GM21529 (cell line): ENCODE data around the gene TMEM174.
"Not testable (repeated sequence)": the region's sequence is repeated elsewhere in the genome, so short reads cannot be mapped to it uniquely, and the experiment has no call there.

ENCODE experiments used
- ATAC-seq: cut with Tn5 transposase; IDR thresholded peaks from one replicate; pipeline ENCODE4 v1.9.1; 2021; ENCODE audit not compliant: unreplicated experiment

The TMEM174 gene

DNA sequence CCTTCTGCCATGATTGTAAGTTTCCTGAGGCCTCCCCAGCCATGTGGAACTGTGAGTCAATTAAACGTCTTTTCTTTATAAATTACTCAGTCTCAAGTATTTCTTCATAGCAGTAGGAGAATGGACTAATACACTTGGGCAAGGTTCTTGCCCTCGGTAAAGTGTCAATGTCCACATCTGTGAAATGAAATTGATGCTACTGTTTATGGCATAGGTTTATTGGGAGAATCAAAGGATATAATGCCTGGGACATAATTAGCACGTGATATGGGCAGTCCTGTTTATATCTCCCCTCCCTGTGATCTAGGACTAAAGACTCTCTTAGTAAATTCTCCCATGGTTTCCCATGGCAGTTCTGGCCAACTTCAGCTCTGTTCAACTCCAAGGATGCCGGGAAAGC, 19.4 kb downstream of the TMEM174 start:
- ATAC-seq, result no peak

- no peak for ATAC-seq
Measured at GRCh38 chr5:73193592-73193991, 20.6 kb downstream of the TMEM174 start.

DNA sequence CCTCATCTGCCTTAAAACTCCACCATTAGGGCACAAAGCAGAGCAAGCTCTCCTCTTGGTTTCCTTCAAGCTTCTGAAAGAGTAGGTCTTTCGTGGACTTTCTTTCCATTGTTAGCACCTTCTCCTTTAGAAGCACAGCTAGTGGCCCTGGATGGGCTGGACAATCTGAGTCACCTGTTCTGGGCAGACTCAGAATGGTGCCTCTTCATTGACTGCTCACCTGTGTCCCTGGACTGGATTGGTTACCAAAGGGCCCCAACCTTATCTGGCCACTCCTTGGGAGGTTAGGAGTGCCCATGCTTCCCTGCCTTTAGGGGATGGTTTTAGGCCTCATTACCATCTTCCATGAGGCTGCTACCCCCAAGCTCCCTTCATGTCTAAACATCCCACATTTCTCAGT, 23.2 kb downstream of the TMEM174 start:
- no peak for ATAC-seq

DNA sequence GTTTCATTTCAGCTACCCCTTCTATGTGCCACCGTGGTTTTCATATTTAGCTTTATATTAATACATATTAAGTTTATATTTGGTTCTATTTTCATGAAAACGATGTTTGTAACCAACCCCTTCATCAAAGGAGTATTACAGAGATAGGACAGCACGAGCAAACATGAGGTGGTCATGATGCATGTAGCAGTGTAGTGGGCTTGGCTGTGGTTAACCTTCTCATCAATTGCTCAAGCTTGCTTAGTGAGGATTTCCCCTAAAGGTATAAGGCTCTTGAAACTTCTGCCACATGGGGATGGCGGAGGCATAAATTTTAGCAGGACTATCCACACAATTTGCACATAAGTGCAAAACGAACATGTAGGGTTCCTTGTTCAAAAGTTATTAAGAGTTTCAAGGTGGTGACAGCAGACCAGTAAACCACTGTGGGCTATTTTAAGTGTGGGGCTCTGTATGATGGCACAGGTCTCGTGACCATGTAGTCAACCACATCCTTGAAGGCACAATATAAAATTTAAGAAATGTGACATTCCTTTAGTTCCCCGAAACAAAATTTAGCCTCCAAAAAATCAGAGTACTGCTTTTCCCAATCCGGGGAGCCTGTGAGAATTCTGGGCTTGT, 24.8 kb downstream of the TMEM174 start:
- no peak for ATAC-seq

- no peak for ATAC-seq
Measured at GRCh38 chr5:73198833-73199592, 26.0 kb downstream of the TMEM174 start.

GRCh38 chr5:73199671-73200070, 26.7 kb downstream of the TMEM174 start:
- ATAC-seq, result no peak

DNA sequence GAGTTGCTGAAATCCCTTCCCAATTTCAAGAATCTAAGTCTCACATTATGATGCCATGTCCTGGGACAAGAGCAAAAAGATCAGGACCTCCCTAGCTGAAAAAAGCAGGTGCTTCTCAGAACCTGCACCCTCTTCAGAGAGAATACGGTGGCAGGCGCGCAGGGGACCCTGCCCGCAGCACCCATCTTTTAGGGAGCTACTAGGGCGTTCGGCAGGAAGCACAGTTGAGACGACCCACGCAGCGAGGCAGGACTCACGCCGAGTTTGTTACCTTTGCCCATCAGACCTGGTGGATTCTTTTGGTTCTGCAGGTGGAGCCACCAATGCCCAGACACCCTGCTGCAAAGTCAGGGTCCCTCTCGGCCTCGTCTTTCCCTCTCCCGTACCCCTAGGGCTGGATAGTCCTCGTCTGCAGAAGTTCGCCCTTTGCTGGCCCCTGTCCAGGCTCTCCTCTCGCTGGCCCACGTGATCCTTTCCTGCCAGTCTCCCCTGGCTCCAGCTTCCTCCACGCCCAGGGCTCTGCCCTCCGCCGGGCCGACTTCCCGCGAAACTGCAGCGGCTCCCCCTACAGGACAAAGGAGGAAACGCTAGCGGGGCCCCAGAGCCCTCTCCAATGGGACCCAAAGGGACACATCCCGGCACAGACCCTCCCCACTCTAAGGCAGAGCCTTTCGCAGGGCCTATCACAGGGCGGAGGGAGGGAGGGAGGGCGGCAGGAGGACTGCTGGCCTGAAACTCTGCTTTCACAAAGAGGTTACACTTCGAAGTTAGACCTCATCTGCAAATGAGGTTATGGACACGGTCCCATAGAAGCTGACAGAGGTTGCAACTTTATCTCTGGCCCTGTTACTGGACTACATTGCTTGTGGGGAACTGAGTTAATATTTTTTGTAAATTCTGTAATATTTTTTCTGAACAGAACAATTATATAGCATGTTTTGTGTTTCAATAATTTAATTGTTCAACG, 28.8 kb downstream of the TMEM174 start:
- ATAC-seq, result no peak

DNA sequence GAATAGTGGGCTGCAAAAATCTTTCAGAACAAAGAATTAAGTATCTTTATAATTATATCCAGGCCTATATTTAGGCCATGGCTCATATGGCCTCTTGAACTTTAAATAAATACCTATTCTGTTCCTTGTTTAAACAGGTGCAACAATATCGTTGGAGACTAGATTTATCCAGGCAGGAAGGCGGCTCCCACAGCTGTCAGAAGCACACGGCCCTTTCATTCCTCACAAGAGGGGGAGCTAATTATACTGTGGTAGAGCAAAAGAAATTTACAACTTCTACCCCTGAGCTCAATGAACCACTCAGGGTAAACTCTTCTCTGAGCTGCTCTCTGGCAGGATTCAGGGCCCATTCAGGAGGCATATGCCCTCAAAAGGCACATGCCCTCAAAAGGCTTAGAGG, 31.3 kb downstream of the TMEM174 start:
- ATAC-seq, result no peak

- no peak for ATAC-seq
Measured at GRCh38 chr5:73204733-73205132, 31.7 kb downstream of the TMEM174 start.

- ATAC-seq, result no peak
Measured at GRCh38 chr5:73205305-73205704, 32.3 kb downstream of the TMEM174 start.

- ATAC-seq, result not testable (repeated sequence)
Measured at GRCh38 chr5:73207239-73207638, 34.2 kb downstream of the TMEM174 start.

GRCh38 chr5:73209075-73209474, 36.1 kb downstream of the TMEM174 start:
- ATAC-seq, result not testable (repeated sequence)

- not testable (repeated sequence) for ATAC-seq
Measured at GRCh38 chr5:73212693-73213092, 39.7 kb downstream of the TMEM174 start.

DNA sequence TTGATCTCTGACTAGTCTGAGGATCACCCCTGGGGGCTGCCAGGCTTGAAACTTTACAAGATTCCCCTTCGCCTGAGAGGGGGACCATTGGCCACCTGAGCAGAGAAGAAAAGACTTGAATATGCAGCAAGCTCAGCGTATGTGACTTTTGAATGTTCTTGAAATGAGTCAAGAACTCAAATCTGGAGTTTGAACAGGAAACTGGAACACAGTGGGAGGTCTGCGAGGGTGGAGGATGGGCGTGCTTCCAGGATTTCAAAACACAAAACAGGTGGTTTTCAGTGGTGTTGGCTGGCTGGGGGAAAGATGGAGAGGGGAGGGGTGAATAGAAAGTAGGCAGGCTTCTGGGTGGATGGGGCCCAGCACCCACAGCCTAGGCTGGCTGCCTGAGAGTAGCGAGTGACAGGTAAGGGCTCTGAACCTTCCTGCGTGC, 40.6 kb downstream of the TMEM174 start:
- ATAC-seq, result peak; percentile 75

- no peak for ATAC-seq
Measured at GRCh38 chr5:73214306-73214705, 41.3 kb downstream of the TMEM174 start.

DNA sequence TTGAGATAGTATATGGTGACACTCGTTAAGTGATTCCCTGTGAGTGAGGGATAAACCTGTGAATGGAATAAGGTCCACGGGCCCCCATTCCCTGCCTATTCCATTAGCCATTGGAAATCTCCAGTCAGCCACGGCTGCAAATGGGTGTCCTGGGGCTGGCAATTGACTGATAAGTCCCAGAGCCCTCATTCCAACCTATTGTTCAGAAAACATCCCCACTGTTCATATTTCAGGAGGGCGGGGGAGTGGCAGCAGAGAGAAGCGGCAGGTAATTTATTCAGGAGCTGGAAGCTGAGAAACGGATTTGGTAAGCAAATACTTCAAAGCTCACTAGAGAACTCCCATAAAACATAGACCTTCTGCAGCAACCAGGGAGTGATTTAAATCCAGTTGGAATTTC, 42.0 kb downstream of the TMEM174 start:
- no peak for ATAC-seq

DNA sequence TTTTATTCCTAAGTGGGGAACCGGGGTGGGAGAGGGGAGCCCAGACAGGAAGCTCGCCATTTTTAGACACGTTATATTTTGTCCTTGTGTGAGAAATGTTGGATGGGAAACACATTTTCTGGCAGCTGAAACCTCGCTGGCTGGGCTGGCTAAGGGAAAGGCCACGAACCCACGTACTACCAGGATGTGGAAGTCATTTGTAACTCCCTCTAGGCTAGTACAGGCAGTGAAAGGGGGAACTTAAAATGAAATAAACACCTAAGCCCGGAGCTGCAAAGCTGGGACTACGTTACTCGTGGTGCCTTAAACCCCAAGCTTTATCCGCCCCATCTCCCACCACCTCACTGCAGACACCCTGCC, 42.5 kb downstream of the TMEM174 start:
- ATAC-seq, result no peak

GRCh38 chr5:73215891-73216610, 43.1 kb downstream of the TMEM174 start:
- ATAC-seq, result peak; percentile 65

DNA sequence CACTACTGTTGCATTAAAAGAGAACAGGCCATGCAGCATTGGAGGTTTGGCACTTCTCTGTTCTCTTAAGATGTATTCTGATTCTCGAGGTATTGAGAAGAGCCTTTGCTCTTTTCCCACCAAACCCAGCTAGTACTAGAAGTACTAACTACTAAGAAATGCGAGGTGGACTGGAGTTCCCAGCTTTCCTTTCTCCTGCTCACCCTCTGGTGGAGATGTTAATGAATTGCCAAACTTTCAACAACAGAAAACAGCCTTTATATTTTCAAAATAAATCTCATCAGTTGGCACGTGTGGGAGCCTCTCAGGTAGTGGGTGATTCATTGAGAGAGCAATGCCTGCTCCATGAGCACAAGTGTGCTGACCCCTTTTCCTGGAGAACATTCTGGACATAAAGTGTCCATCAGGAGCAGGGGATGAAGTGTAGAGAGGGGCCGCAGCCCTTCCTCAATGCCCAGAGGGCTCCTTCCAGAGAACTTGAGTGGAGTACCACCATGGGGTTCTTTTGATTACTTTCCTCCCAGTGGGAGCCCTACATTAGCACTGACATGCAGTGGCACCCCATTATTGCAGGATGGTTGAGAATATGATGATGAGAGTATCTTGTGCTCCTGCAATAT, 45.7 kb downstream of the TMEM174 start:
- no peak for ATAC-seq

- not testable (repeated sequence) for ATAC-seq
Measured at GRCh38 chr5:73219336-73219735, 46.3 kb downstream of the TMEM174 start.
